ENCODE results near the gene RAB1B. TPM values are rescaled to one million over a fixed set of nuclear protein-coding genes. Genes with fewer than 3 reads are reported as not detected.
A peak's percentile ranks its signal among the peaks of the same experiment; 100 is the strongest.

The RAB1B gene
- total and polyA plus RNA-seq, 10 of the 15 experiments (the other 5 are each of a cell fraction or from before 2014, with no cell fraction given), result 10.4 to 193 (median 96.9) TPM

DNA sequence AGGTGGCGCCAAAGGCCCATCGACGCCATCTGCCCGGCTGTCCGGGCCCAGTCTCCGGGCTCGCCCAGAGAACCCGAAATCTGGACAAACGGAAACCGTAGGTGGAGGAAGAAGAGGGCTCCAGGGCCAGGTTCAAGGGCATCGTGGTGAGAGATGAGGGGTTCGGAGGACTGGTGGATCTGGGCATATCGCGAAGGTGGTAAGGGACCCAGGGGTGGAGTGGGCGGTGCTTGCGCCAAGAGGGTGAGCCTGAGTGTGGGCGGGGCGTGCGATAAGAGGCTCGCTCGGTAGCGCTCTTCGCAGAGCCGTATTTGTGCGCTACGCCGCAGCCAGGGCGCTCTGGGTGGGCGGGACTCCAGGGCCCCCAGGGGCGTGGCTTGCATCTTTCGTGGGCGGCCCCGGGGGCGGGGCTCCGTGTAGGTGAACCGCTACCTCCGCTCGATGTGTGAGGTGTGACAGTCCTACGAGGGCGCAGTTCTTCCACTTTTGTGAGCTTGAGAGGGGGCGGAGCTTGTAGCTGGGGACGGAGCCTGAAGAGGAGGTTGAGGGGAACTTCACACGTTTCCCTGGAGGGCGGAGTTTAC lies 43.6 kb downstream of the RAB1B start (continued):
- TF ChIP-seq, protein P1, sequence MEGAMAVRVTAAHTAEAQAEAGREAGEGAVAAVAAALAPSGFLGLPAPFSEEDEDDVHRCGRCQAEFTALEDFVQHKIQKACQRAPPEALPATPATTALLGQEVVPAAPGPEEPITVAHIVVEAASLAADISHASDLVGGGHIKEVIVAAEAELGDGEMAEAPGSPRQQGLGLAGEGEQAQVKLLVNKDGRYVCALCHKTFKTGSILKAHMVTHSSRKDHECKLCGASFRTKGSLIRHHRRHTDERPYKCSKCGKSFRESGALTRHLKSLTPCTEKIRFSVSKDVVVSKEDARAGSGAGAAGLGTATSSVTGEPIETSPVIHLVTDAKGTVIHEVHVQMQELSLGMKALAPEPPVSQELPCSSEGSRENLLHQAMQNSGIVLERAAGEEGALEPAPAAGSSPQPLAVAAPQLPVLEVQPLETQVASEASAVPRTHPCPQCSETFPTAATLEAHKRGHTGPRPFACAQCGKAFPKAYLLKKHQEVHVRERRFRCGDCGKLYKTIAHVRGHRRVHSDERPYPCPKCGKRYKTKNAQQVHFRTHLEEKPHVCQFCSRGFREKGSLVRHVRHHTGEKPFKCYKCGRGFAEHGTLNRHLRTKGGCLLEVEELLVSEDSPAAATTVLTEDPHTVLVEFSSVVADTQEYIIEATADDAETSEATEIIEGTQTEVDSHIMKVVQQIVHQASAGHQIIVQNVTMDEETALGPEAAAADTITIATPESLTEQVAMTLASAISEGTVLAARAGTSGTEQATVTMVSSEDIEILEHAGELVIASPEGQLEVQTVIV (IDR thresholded peaks at IDR 0.05; ENCODE audit: borderline replicate concordance, partially characterized antibody), result no peak
- 0 out of 2 replicates have a peak, but pooled peaks have one; percentile 27 for TF ChIP-seq RUNX3 (IDR thresholded peaks at IDR 0.05; ENCODE audit: low read length)
- TF ChIP-seq E2F4 (IDR thresholded peaks at IDR 0.05; ENCODE audit: low read depth, low read length), result no peak
- peak; percentile 70 for TF ChIP-seq IKZF1 (conservative IDR thresholded peaks at IDR 0.05)
- TF ChIP-seq BCL11A (IDR thresholded peaks at IDR 0.05; ENCODE audit: low read depth, low read length), result no peak
- TF ChIP-seq, protein P2, sequence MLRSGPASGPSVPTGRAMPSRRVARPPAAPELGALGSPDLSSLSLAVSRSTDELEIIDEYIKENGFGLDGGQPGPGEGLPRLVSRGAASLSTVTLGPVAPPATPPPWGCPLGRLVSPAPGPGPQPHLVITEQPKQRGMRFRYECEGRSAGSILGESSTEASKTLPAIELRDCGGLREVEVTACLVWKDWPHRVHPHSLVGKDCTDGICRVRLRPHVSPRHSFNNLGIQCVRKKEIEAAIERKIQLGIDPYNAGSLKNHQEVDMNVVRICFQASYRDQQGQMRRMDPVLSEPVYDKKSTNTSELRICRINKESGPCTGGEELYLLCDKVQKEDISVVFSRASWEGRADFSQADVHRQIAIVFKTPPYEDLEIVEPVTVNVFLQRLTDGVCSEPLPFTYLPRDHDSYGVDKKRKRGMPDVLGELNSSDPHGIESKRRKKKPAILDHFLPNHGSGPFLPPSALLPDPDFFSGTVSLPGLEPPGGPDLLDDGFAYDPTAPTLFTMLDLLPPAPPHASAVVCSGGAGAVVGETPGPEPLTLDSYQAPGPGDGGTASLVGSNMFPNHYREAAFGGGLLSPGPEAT (IDR thresholded peaks at IDR 0.05; ENCODE audit: low read depth), result peak; percentile 35
- TF ChIP-seq HCFC1 (IDR thresholded peaks at IDR 0.05; ENCODE audit: low read length), result no peak
- no peak for TF ChIP-seq GABPA (IDR thresholded peaks at IDR 0.05; ENCODE audit: low read depth)
- no peak for TF ChIP-seq TCF7 (IDR thresholded peaks at IDR 0.05; ENCODE audit: borderline replicate concordance)
- no peak for TF ChIP-seq NFXL1 (IDR thresholded peaks at IDR 0.05; ENCODE audit: borderline replicate concordance)
- TF ChIP-seq ZBTB4 (CRISPR knock-in tag; IDR thresholded peaks at IDR 0.05), result no peak
- TF ChIP-seq SREBF1 (IDR thresholded peaks at IDR 0.05; ENCODE audit: low read length), result no peak
- TF ChIP-seq, protein P3, sequence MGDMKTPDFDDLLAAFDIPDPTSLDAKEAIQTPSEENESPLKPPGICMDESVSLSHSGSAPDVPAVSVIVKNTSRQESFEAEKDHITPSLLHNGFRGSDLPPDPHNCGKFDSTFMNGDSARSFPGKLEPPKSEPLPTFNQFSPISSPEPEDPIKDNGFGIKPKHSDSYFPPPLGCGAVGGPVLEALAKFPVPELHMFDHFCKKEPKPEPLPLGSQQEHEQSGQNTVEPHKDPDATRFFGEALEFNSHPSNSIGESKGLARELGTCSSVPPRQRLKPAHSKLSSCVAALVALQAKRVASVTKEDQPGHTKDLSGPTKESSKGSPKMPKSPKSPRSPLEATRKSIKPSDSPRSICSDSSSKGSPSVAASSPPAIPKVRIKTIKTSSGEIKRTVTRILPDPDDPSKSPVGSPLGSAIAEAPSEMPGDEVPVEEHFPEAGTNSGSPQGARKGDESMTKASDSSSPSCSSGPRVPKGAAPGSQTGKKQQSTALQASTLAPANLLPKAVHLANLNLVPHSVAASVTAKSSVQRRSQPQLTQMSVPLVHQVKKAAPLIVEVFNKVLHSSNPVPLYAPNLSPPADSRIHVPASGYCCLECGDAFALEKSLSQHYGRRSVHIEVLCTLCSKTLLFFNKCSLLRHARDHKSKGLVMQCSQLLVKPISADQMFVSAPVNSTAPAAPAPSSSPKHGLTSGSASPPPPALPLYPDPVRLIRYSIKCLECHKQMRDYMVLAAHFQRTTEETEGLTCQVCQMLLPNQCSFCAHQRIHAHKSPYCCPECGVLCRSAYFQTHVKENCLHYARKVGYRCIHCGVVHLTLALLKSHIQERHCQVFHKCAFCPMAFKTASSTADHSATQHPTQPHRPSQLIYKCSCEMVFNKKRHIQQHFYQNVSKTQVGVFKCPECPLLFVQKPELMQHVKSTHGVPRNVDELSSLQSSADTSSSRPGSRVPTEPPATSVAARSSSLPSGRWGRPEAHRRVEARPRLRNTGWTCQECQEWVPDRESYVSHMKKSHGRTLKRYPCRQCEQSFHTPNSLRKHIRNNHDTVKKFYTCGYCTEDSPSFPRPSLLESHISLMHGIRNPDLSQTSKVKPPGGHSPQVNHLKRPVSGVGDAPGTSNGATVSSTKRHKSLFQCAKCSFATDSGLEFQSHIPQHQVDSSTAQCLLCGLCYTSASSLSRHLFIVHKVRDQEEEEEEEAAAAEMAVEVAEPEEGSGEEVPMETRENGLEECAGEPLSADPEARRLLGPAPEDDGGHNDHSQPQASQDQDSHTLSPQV (IDR thresholded peaks at IDR 0.05), result peak; percentile 87; the same call in 1 of the 2 replicates
- TF ChIP-seq USF2 (IDR thresholded peaks at IDR 0.05; ENCODE audit: borderline replicate concordance, low read depth, low read length), result no peak
